IMR-90 (cell line): ENCODE data around the gene C9orf78.

ENCODE experiments used
- BHLHE40 ChIP-seq: fragments of 150-350 bp; IDR thresholded peaks from 2 replicates; pipeline ENCODE4 v1.6.1; 2016; ENCODE audit warnings: mild to moderate bottlenecking, low read depth, low read length
- CEBPB ChIP-seq: IDR thresholded peaks from 2 replicates; pipeline ENCODE4 v1.6.1; 2012; ENCODE audit warnings: low read depth, low read length, improper control_type of control experiment
- FOS ChIP-seq: fragments of 150-350 bp; IDR thresholded peaks from 2 replicates; pipeline ENCODE4 v1.6.1; 2016; ENCODE audit warnings: low read depth, low read length
- MAFK ChIP-seq: IDR thresholded peaks from 2 replicates; pipeline ENCODE4 v1.6.1; 2012; ENCODE audit warnings: low read depth, low read length, improper control_type of control experiment
- MXI1 ChIP-seq: IDR thresholded peaks from 2 replicates; pipeline ENCODE4 v1.6.1; 2012; ENCODE audit warnings: low read depth, mild to moderate bottlenecking, low read length, moderate library complexity, borderline replicate concordance
- POLR2A ChIP-seq: IDR thresholded peaks from 2 replicates; pipeline ENCODE4 v1.6.1; 2012; ENCODE audit warnings: mild to moderate bottlenecking, low read depth, low read length
- RAD21 ChIP-seq: IDR thresholded peaks from 2 replicates; pipeline ENCODE4 v1.6.1; 2012; ENCODE audit warnings: low read length, improper control_type of control experiment
- RCOR1 ChIP-seq: IDR thresholded peaks from 2 replicates; pipeline ENCODE4 v1.6.1; 2012; ENCODE audit warnings: mild to moderate bottlenecking, low read length, improper control_type of control experiment; ENCODE audit not compliant: insufficient replicate concordance
- RFX5 ChIP-seq: IDR thresholded peaks from 2 replicates; pipeline ENCODE4 v1.8.0; 2012; ENCODE audit warnings: low read depth, mild to moderate bottlenecking, low read length, moderate library complexity
- SMC3 ChIP-seq: fragments of 150-350 bp; IDR thresholded peaks from 2 replicates; pipeline ENCODE4 v1.6.1; 2016; ENCODE audit warnings: low read depth, mild to moderate bottlenecking, antibody characterized with exemption, low read length, moderate library complexity
- TF ChIP-seq, protein P1 (sequence below): conservative IDR thresholded peaks from 2 replicates; pipeline ENCODE4 v1.5.1; 2012; ENCODE audit warnings: mild to moderate bottlenecking, low read depth, low read length, improper control_type of control experiment
- TF ChIP-seq, protein P2 (sequence below): fragments of 150-350 bp; IDR thresholded peaks from 2 replicates; pipeline ENCODE4 v1.6.1; 2017; ENCODE audit warnings: mild to moderate bottlenecking, antibody characterized with exemption, low read length, low read depth
- TF ChIP-seq, protein P3 (sequence below): fragments of 150-350 bp; IDR thresholded peaks from 2 replicates; pipeline ENCODE4 v1.6.1; 2016; ENCODE audit warnings: low read depth, mild to moderate bottlenecking, low read length, moderate library complexity, borderline replicate concordance

DNA sequence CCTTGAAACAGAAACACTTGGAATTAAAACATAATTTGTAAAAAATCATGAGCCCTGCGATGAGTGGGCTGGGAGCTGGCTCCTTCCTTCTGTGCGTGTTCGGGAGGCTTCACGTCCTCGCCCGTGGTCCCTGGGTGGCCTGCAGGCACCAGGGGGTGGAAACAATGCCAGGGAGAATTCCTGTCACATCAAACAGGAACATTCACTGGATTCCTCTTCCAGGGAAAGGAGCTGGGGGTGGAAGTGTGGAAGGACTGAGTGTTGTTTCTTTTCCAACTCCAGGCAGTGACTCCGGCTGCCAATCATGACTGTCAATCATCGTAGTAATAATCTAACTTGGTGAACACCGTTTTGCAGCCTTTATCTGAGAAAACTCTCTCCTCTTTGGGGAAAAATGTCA lies 21.4 kb downstream of the C9orf78 start:
- TF ChIP-seq SMC3 (no peak), RFX5 (no peak), POLR2A (no peak), BHLHE40 (no peak), RCOR1 (no peak), CEBPB (no peak), MAFK (no peak), MXI1 (no peak), FOS (no peak), RAD21 (no peak)
- TF ChIP-seq, protein P1, sequence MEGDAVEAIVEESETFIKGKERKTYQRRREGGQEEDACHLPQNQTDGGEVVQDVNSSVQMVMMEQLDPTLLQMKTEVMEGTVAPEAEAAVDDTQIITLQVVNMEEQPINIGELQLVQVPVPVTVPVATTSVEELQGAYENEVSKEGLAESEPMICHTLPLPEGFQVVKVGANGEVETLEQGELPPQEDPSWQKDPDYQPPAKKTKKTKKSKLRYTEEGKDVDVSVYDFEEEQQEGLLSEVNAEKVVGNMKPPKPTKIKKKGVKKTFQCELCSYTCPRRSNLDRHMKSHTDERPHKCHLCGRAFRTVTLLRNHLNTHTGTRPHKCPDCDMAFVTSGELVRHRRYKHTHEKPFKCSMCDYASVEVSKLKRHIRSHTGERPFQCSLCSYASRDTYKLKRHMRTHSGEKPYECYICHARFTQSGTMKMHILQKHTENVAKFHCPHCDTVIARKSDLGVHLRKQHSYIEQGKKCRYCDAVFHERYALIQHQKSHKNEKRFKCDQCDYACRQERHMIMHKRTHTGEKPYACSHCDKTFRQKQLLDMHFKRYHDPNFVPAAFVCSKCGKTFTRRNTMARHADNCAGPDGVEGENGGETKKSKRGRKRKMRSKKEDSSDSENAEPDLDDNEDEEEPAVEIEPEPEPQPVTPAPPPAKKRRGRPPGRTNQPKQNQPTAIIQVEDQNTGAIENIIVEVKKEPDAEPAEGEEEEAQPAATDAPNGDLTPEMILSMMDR, result no peak
- TF ChIP-seq, protein P2, sequence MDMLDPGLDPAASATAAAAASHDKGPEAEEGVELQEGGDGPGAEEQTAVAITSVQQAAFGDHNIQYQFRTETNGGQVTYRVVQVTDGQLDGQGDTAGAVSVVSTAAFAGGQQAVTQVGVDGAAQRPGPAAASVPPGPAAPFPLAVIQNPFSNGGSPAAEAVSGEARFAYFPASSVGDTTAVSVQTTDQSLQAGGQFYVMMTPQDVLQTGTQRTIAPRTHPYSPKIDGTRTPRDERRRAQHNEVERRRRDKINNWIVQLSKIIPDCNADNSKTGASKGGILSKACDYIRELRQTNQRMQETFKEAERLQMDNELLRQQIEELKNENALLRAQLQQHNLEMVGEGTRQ, result no peak
- TF ChIP-seq, protein P3, sequence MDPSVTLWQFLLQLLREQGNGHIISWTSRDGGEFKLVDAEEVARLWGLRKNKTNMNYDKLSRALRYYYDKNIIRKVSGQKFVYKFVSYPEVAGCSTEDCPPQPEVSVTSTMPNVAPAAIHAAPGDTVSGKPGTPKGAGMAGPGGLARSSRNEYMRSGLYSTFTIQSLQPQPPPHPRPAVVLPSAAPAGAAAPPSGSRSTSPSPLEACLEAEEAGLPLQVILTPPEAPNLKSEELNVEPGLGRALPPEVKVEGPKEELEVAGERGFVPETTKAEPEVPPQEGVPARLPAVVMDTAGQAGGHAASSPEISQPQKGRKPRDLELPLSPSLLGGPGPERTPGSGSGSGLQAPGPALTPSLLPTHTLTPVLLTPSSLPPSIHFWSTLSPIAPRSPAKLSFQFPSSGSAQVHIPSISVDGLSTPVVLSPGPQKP, result no peak
